ENCODE results near the gene SIGLEC9.
A peak's percentile ranks its signal among the peaks of the same experiment; 100 is the strongest.

The SIGLEC9 gene

DNA sequence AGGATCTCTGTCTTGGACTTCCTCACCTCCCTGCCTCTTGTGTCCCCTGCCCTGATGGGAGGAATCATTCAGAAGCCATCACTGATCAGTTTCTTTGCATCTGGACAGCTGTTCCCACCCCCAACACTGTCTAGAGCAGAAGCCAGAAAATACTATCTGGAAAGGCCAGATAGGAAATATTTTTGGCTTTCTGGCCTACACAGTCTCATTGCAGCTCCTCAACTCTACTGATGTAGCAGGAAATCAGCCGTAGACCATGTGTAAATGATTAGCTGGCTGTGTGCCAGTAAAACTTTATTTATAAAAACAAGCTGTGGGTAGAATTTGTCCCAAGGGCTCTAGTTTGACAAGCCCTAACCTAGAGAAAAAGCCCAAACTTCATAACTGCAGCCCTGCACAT, 23.0 kb downstream of the SIGLEC9 start:
- no peak for DNase-seq

DNA sequence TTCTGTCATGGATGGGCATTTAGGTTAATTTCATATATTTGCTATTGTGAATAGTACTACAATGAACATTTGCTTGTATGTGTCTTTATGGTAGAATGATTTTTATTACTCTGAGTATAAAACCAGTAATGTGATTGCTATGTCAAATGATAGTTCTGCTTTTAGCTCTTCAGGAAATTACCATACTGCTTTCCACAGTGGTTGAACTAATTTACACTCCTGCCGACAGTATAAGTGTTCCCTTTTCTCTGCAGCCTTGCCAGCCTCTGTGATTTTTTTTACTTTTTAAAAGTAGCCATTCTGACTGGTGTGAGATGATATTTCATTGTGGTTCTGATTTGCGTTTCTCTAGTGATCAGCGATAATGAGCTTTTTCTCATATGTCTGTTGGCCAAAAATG, 23.9 kb downstream of the SIGLEC9 start:
- DNase-seq, result no peak

GRCh38 chr19:51150627-51151026, 25.9 kb downstream of the SIGLEC9 start:
- no peak for DNase-seq

DNA sequence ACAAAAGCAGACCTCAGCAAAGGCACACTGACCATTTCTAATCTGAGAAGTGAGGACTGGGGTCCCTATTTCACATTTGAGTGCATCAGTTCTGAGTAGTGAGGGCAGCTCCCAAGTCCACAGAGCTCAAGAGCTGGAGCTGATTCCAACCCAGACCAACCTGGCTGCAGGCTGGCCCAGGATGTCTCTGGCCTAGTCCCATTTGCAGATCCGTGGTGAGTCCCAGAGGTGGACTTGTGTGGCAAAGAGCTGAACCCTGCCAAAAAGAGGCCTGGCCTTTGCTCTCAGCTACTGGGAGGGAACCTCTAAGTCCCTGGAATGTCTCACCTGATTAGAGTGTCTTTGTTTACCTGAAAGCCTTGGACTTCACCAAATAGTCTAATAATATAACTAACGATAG, 32.0 kb downstream of the SIGLEC9 start:
- no peak for DNase-seq

- DNase-seq, result no peak
These were observed 32.6 kb downstream of the SIGLEC9 start for GRCh38 chr19:51157265-51157664.

DNA sequence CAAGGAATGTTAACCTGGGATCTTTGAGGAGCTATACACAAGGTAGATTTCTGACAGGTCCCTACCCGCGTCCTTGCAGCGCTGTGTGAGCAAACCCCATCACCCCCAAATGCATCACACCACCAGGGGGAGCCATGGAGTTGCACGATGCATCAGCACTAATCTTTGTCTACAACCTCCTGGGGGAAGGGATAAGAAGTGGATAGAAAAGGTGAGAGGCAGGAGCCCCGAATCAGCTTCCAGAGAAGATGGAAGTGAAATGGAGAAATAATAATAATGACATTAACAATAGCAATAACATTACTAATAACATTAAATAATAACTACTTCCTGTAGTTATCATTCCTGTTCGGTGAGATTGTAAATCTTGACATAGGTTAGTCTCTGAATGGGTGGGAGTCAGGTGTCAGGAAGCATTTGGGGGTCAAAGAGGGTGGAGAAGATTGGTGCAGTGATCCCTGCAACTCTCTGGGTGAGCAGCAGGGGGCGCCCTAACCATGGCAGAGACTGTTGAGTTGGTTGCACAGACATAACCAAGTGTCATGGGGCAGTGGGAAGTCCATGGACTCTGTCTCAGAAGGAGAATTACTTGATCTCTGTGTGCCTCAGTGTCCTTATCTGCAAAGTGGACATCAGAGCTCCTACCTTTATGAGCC, 33.9 kb downstream of the SIGLEC9 start:
- DNase-seq, result peak; percentile 73

- DNase-seq, result no peak
These were observed 35.0 kb downstream of the SIGLEC9 start for GRCh38 chr19:51159656-51160055.

GRCh38 chr19:51161266-51161665, 36.6 kb downstream of the SIGLEC9 start:
- DNase-seq, result no peak

- no peak for DNase-seq
These were observed 37.3 kb downstream of the SIGLEC9 start for GRCh38 chr19:51161867-51162496.

DNA sequence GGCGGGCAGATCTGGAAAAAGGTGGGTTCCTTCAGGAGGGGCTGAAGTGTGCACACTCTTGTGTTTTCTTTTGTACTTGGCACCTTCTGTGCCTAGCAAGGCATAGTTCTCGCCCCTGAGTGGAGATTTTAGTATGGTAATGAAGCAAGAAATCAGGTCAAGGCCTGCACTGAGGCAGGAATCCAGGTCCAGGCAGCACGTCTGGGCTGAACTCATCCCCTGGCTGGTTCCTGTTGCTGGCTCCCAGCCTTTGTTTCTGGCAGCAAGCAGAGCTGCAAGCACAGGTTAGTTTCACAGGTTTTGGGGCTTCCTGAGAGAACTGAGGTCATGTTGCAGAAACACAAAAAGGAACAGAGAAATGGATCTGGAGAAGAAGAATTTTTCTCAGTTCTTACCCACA, 38.6 kb downstream of the SIGLEC9 start:
- no peak for DNase-seq

- no peak for DNase-seq
These were observed 39.5 kb downstream of the SIGLEC9 start for GRCh38 chr19:51164215-51164614.

GRCh38 chr19:51166846-51167490, 42.3 kb downstream of the SIGLEC9 start:
- no peak for DNase-seq

GRCh38 chr19:51168564-51169282, 44.0 kb downstream of the SIGLEC9 start:
- no peak for DNase-seq

DNA sequence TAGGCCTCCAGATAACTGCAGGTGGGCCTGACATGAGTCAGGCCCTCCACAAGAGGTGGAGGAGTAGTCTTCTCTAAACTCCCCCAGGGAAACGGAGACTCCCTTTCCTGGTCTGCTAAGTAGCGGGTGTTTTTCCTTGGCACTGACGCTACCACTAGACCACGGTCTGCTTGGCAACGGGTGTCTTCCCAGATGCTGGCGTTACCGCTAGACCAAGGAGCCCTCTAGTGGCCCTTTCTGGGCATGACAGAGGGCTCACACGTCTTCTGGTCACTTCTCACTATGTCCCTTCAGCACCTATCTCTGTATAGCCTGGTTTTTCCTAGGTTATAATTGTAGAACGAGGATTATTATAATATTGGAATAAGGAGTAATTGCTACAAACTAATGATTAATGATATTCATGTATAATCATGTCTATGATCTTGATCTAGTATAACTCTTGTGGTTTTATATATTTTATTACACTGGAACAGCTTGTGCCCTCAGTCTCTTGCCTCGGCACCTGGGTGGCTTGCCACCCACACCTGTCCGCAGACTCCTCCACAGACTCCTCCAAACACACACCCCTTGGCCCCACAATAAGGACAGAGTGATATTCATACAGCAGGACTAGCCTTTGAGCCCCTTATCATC, 44.7 kb downstream of the SIGLEC9 start:
- DNase-seq, result peak; percentile 55

DNA sequence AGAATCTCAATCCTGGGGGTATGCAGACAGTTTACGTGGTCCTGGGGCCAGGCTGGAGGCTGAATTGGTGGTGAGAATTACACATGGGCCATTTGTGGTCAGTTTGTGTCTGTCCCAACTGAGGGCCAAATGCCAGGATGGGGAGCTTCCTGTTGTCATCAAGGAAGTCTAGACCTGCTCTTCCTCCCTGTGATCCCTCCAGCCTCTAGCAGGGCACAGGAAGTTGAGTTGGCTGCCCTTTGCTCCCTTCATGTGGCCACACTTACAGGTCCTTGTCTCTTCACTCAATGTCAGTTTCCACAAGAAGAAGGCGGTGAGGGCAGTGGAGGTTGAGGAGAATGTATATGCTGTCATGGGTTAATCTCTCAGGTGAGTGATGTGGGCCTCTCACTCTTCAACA, 47.5 kb downstream of the SIGLEC9 start:
- DNase-seq, result no peak

GRCh38 chr19:51173681-51174080, 49.0 kb downstream of the SIGLEC9 start:
- DNase-seq, result no peak

- DNase-seq, result no peak
These were observed 54.5 kb downstream of the SIGLEC9 start for GRCh38 chr19:51179256-51179655.
